A549 (cell line): ENCODE measurements around the gene ZFP62. TPM values are rescaled to one million over a fixed set of nuclear protein-coding genes. Genes with fewer than 3 reads are reported as not detected.

Experiments used
- ATAC-seq, 2 experiments: fragments of 200-7000 bp in 1 of 2; fragments of >200 bp in 1 of 2; cut with Nextera tagmentation in 1 of 2; cut with Tn5 transposase in 1 of 2; 3 replicates each; pipeline versions ENCODE4 v1.8.0 to v1.9.1; 2018 to 2020; ENCODE audit warnings: mild to moderate bottlenecking in 1 of 2, moderate library complexity in 1 of 2
- CTCF ChIA-PET: fragments of 300-600 bp; sonication (Branson Sonifier 250); formaldehyde crosslinking; extraction: SDS; loops from one replicate; lab custom pipeline; 2021; ENCODE audit warnings: antibody characterized with exemption, inconsistent platforms; lab: Yijun Ruan, JAX
- POLR2A ChIA-PET: fragments of 350-600 bp; formaldehyde crosslinking; extraction: SDS; loops from one replicate; lab custom pipeline; 2021; ENCODE audit warnings: antibody characterized with exemption, inconsistent platforms; lab: Yijun Ruan, JAX
- DNase-seq, 2 experiments: peaks; one replicate each; pipeline versions ENCODE4 v3.0.0 to v3.0.0-alpha.2; 2011 to 2016; ENCODE audit warnings: low read depth in 1 of 2, low spot score in 1 of 2
- FAIRE-seq: peaks from 2 replicates; lab custom pipeline; 2011; peaks lifted over from hg19 to GRCh38; lab: Jason Lieb, UNC
- H3K27ac ChIP-seq, 2 experiments: fragments of >200 bp; sonication (Bioruptor Twin); formaldehyde crosslinking; 3 replicates each; pipeline ENCODE4 v1.5.1; 2016 to 2017
- H3K4me1 ChIP-seq: fragments of >200 bp; sonication (Bioruptor Twin); formaldehyde crosslinking; 3 replicates; pipeline ENCODE4 v1.6.1; 2016
- H3K4me2 ChIP-seq: fragments of >200 bp; sonication (Bioruptor Twin); formaldehyde crosslinking; 3 replicates; pipeline ENCODE4 v1.6.1; 2016
- H3K4me3 ChIP-seq: fragments of >200 bp; sonication (Bioruptor Twin); formaldehyde crosslinking; 3 replicates; pipeline ENCODE4 v1.5.1; 2016
- H3K9me3 ChIP-seq: fragments of >200 bp; sonication (Bioruptor Twin); formaldehyde crosslinking; 3 replicates; pipeline ENCODE4 v1.6.1; 2016
- ATOH8 ChIP-seq: fragments of 250-450 bp; sonication (Bioruptor Pico); IDR thresholded peaks from 2 replicates; pipeline ENCODE4 v1.5.0; 2020; ENCODE audit warnings: low read depth, mild to moderate bottlenecking, moderate library complexity
- CBX2 ChIP-seq: fragments of 200-600 bp; sonication (generic); IDR thresholded peaks from 2 replicates; pipeline ENCODE4 v1.6.1; 2016; ENCODE audit warnings: low read depth, mild to moderate bottlenecking, borderline replicate concordance
- EHMT2 ChIP-seq: fragments of 200-600 bp; sonication (generic); IDR thresholded peaks from 2 replicates; pipeline ENCODE4 v1.6.1; 2016; ENCODE audit warnings: antibody characterized with exemption, low read depth, mild to moderate bottlenecking, moderate library complexity
- GATA3 ChIP-seq: IDR thresholded peaks from 2 replicates; pipeline ENCODE4 v1.6.1; 2012; ENCODE audit warnings: borderline replicate concordance
- HMGXB4 ChIP-seq: fragments of 250-450 bp; sonication (Bioruptor Pico); IDR thresholded peaks from 2 replicates; pipeline ENCODE4 v1.5.0; 2021; ENCODE audit warnings: mild to moderate bottlenecking, moderate library complexity, borderline replicate concordance
- HOXB13 ChIP-seq: fragments of 250-450 bp; sonication (Bioruptor Pico); IDR thresholded peaks from 2 replicates; pipeline ENCODE4 v1.5.0; 2020; ENCODE audit warnings: low read depth, mild to moderate bottlenecking, moderate library complexity
- JUN ChIP-seq, 2 experiments: fragments of >200 bp; sonication (Bioruptor Twin); formaldehyde crosslinking; IDR thresholded peaks; 2 replicates in 1 of 2; 3 replicates in 1 of 2; pipeline ENCODE4 v1.6.1; 2016 to 2017
- JUNB ChIP-seq: fragments of >200 bp; sonication (Bioruptor Twin); formaldehyde crosslinking; IDR thresholded peaks from 2 replicates; pipeline ENCODE4 v1.6.1; 2016
- KDM5A ChIP-seq: fragments of 200-600 bp; sonication (generic); IDR thresholded peaks from 2 replicates; pipeline ENCODE4 v1.6.1; 2016; ENCODE audit warnings: antibody characterized with exemption, mild to moderate bottlenecking
- MAX ChIP-seq: IDR thresholded peaks from 2 replicates; pipeline ENCODE4 v1.6.1; 2012
- NR3C1 ChIP-seq: fragments of >200 bp; sonication (Bioruptor Twin); formaldehyde crosslinking; IDR thresholded peaks from 3 replicates; pipeline ENCODE4 v1.6.1; 2017
- PBX3 ChIP-seq: IDR thresholded peaks from 2 replicates; pipeline ENCODE4 v1.6.1; 2012
- RARB ChIP-seq: fragments of 250-450 bp; sonication (Bioruptor Pico); IDR thresholded peaks from 2 replicates; pipeline ENCODE4 v1.8.0; 2021; ENCODE audit warnings: mild to moderate bottlenecking, moderate library complexity
- REST ChIP-seq: fragments of 200-600 bp; sonication (generic); IDR thresholded peaks from 2 replicates; pipeline ENCODE4 v1.6.1; 2016; ENCODE audit warnings: antibody characterized with exemption, mild to moderate bottlenecking, moderate library complexity
- SMC3 ChIP-seq: fragments of >200 bp; sonication (Bioruptor Twin); formaldehyde crosslinking; IDR thresholded peaks from 3 replicates; pipeline ENCODE4 v1.6.1; 2018; ENCODE audit warnings: inconsistent platforms
- TP53 ChIP-seq: fragments of 250-450 bp; sonication (Bioruptor Pico); IDR thresholded peaks from 2 replicates; pipeline ENCODE4 v1.5.0; 2021; ENCODE audit warnings: mild to moderate bottlenecking, moderate library complexity
- ZNF302 ChIP-seq: fragments of 250-450 bp; sonication (Bioruptor Pico); IDR thresholded peaks from 2 replicates; pipeline ENCODE4 v1.9.0; 2021; ENCODE audit warnings: inconsistent platforms, mild to moderate bottlenecking, moderate library complexity
- WGBS: methylation state at CpG from one replicate; pipeline ENCODE4 v1.1.6; 2017; ENCODE audit errors: missing lambda C conversion rate; 5-methylcytosine and 5-hydroxymethylcytosine counted together
- polyA plus RNA-seq, 4 experiments: library from polyadenylated mRNA; depleted of rRNA in 3 of 4; stranded (reverse); fragments of >200 nt; fragmentation: RNase III in 1 of 4; extraction: RNeasy Plus Mini Kit Qiagen cat#74134 plus additional on column Dnase treatment in 1 of 4; gene quantifications; 2 replicates in 3 of 4; 3 replicates in 1 of 4; pipeline ENCODE4 v1.2.3, GENCODE V29; 2011 to 2017

ZFP62 gene
- polyA plus RNA-seq, 2 of the 4 experiments (the other 2 are of a cell fraction) = 13.9 to 23.4 TPM

GRCh38 chr5:180807654-180808414 lies 53.2 kb downstream of the ZFP62 start:
- CTCF ChIA-PET = interaction anchor here (0.9 kb wide), 2 partner anchors 16 to 61 kb away, joined by 3 read pairs; no protein-coding TSS in a partner anchor
- POLR2A ChIA-PET = interaction anchor here (1.5 kb wide), 1 partner anchor 384 kb away, joined by 4 read pairs; no protein-coding TSS in a partner anchor
- Histone ChIP-seq H3K27ac (0 out of 6 replicates have a peak overlapping the region, but pooled peaks of 1 of the 2 experiments have one; percentile 10), H3K9me3 (no peaks in the 10 kb centered on the region), H3K4me3 (peak overlapping the region; percentile 76; the same call in 1 of the 3 replicates), H3K4me1 (peaks cover 36% of the 10 kb centered on the region), H3K4me2 (peak overlapping the region; percentile 86)
- TF ChIP-seq CBX2 (no peak), EHMT2 (no peak), KDM5A (no peak), ATOH8 (CRISPR knock-in tag) (no peak), REST (no peak), HOXB13 (no peak), SMC3 (no peak), NR3C1 (no peak), MAX (no peak), RARB (CRISPR knock-in tag) (no peak), ZNF302 (CRISPR knock-in tag) (no peak)
- no peak for ATAC-seq
- no peak for FAIRE-seq
- WGBS = 75% methylated on average over 6 of the region's 6 CpGs
- no peak for DNase-seq

GRCh38 chr5:180807046-180807445 lies 54.0 kb downstream of the ZFP62 start:
- H3K9me3 ChIP-seq = no peaks in the 10 kb centered on the region
- H3K4me1 ChIP-seq = peaks cover 36% of the 10 kb centered on the region
- H3K4me2 ChIP-seq = peak overlapping the region; percentile 86; the same call in 2 of the 3 replicates
- FAIRE-seq (no peak), DNase-seq (no peak), ATAC-seq (no peak)
- H3K27ac ChIP-seq = 0 out of 6 replicates have a peak overlapping the region, but pooled peaks of 1 of the 2 experiments have one; percentile 10
- 76% methylated on average over 1 of the region's 1 CpG for WGBS
- H3K4me3 ChIP-seq = no peak overlapping the region
- ChIA-PET CTCF (interaction anchor here (0.9 to 1.6 kb wide), 3 partner anchors 15 to 366 kb away, joined by 3 read pairs; no protein-coding TSS in a partner anchor), POLR2A (no interaction called here)
- TF ChIP-seq CBX2 (no peak), PBX3 (no peak)

GRCh38 chr5:180806351-180807011 lies 54.6 kb downstream of the ZFP62 start:
- no peak for ATAC-seq
- H3K9me3 ChIP-seq = no peaks in the 10 kb centered on the region
- WGBS = 84% methylated on average over 9 of the region's 9 CpGs
- DNase-seq = no peak
- H3K4me2 ChIP-seq = no peak overlapping the region
- H3K27ac ChIP-seq = no peak overlapping the region
- POLR2A ChIA-PET = interaction anchor here (0.6 kb wide), 1 partner anchor 401 kb away, joined by 3 read pairs; no protein-coding TSS in a partner anchor
- peaks cover 37% of the 10 kb centered on the region for H3K4me1 ChIP-seq
- CTCF ChIA-PET = interaction anchor here (1.5 to 1.6 kb wide), 2 partner anchors 25 to 367 kb away, joined by 3 read pairs; no protein-coding TSS in a partner anchor
- no peak for FAIRE-seq
- H3K4me3 ChIP-seq = no peak overlapping the region
- TF ChIP-seq TP53 (CRISPR knock-in tag) (no peak), JUNB (no peak), GATA3 (no peak), SMC3 (no peak), HMGXB4 (CRISPR knock-in tag) (no peak), JUN (IDR thresholded peaks at IDR 0.05) (no peak)
